HUDEP-2 (cell line): Measurements from ENCODE around the gene VSTM2A.

Experiments
- DNase-seq, 76 experiments: peaks; one replicate each; lab custom pipeline; 2025; ENCODE audit not compliant: unreplicated experiment in 76 of 76; lab: John Stamatoyannopoulos, UW

Gene VSTM2A

DNA sequence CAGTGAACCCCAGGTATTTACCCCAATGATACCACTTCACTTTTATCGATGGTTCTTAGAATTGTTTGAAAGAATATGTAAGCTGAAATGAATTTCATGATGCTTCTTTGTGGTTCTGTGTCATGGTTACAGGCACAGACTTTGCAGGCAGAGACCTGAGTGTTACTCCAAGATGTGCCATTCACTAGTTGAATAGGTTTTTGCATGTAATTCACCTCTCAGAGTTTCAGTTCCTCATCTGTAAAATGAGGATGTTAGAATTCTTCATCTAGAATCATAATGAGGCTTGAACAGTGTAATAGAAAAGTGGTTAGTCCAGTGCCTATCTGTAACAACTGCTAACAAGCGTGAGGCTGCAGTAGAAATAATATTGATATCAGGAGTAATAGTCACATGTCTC, 54.6 kb downstream of the VSTM2A start:
- DNase-seq: no peak

DNA sequence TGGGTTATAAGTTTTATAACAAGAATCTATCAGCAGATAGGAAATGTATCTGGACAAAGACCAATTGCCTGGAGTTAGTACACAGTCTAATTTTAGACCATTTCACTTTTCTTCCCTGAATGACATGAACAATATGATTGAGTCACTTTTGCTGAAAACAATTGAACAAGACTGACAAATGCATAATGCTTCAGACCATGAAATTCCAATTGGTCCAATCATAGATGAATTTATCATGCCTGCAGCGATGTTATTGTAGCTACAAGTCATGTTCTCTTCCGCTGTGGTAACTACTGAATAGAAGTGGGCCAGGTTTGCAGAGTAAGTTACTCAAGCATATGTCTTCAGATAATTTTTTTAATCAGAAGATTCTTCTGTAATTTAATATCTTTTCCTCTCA, 73.4 kb downstream of the VSTM2A start:
- no peak for DNase-seq
